HEK293 (cell line): Measurements from ENCODE around the gene LNPK.
"Not testable (repeated sequence)": the region's sequence is repeated elsewhere in the genome, so short reads cannot be mapped to it uniquely, and the experiment has no call there.

Source experiments
- CTCF ChIA-PET: fragments of 350-600 bp; formaldehyde crosslinking; extraction: SDS; loops from one replicate; lab custom pipeline; 2021; ENCODE audit warnings: antibody characterized with exemption; lab: Yijun Ruan, JAX
- POLR2A ChIA-PET: fragments of 300-600 bp; formaldehyde crosslinking; extraction: SDS; loops from one replicate; lab custom pipeline; 2020; ENCODE audit warnings: antibody characterized with exemption, inconsistent platforms; lab: Yijun Ruan, JAX
- H3K27ac ChIP-seq: fragments of 200-500 bp; sonication (Bioruptor generic); 2 replicates; pipeline ENCODE4 v1.5.1; 2014; ENCODE audit warnings: low read depth, low read length, control low read depth, inconsistent platforms; ENCODE audit errors: extremely low read depth
- H3K36me3 ChIP-seq, 2 experiments: fragments of 200-500 bp in 1 of 2; sonication (Bioruptor generic) in 1 of 2; 1 replicate in 1 of 2; 2 replicates in 1 of 2; pipeline ENCODE4 v1.5.1; 2014 to 2017; ENCODE audit warnings: inconsistent platforms in 2 of 2, low read length in 2 of 2; ENCODE audit not compliant: control insufficient read depth in 2 of 2, insufficient read depth in 1 of 2
- H3K4me1 ChIP-seq: fragments of 200-500 bp; sonication (Bioruptor generic); 2 replicates; pipeline ENCODE4 v1.5.1; 2014; ENCODE audit warnings: mild to moderate bottlenecking, low read length, inconsistent platforms; ENCODE audit not compliant: control insufficient read depth, insufficient read depth
- H3K4me3 ChIP-seq: 2 replicates; pipeline ENCODE4 v1.5.1; 2011; ENCODE audit warnings: low read depth, mild to moderate bottlenecking, control low read depth, low read length, moderate library complexity
- H3K9me3 ChIP-seq: fragments of 200-500 bp; sonication (Bioruptor generic); 2 replicates; pipeline ENCODE4 v1.5.1; 2014; ENCODE audit warnings: low read depth, low read length, inconsistent platforms; ENCODE audit not compliant: control insufficient read depth, insufficient read depth
- BCL11B ChIP-seq: fragments of 450-650 bp; formaldehyde crosslinking; IDR thresholded peaks from 2 replicates; pipeline ENCODE4 v1.5.1; 2016; ENCODE audit warnings: low read depth, missing biosample characterization, missing genetic modification characterization
- PRDM2 ChIP-seq: fragments of 450-650 bp; formaldehyde crosslinking; IDR thresholded peaks from 2 replicates; pipeline ENCODE4 v1.5.1; 2016; ENCODE audit warnings: missing biosample characterization, missing genetic modification characterization, borderline replicate concordance
- RBAK ChIP-seq: fragments of 450-650 bp; formaldehyde crosslinking; IDR thresholded peaks from 2 replicates; pipeline ENCODE4 v1.5.1; 2016; ENCODE audit warnings: missing biosample characterization, missing genetic modification characterization
- REPIN1 ChIP-seq: fragments of 450-650 bp; formaldehyde crosslinking; IDR thresholded peaks from 2 replicates; pipeline ENCODE4 v1.5.1; 2017; ENCODE audit warnings: missing biosample characterization, missing genetic modification characterization, low read depth
- SP7 ChIP-seq: fragments of 450-650 bp; formaldehyde crosslinking; IDR thresholded peaks from 2 replicates; pipeline ENCODE4 v1.5.1; 2016; ENCODE audit warnings: missing biosample characterization, missing genetic modification characterization
- ZBTB48 ChIP-seq: fragments of 450-650 bp; formaldehyde crosslinking; IDR thresholded peaks from 2 replicates; pipeline ENCODE4 v1.5.1; 2016; ENCODE audit warnings: missing biosample characterization, missing genetic modification characterization
- ZNF132 ChIP-seq: fragments of 450-650 bp; formaldehyde crosslinking; IDR thresholded peaks from 2 replicates; pipeline ENCODE4 v1.5.1; 2017; ENCODE audit warnings: missing biosample characterization, missing genetic modification characterization, borderline replicate concordance
- ZNF146 ChIP-seq: fragments of 450-650 bp; formaldehyde crosslinking; IDR thresholded peaks from 2 replicates; pipeline ENCODE4 v1.5.1; 2016; ENCODE audit warnings: missing biosample characterization, missing genetic modification characterization
- ZNF174 ChIP-seq: fragments of 450-650 bp; formaldehyde crosslinking; IDR thresholded peaks from 2 replicates; pipeline ENCODE4 v1.5.0; 2017; ENCODE audit warnings: missing biosample characterization, mild to moderate bottlenecking, missing genetic modification characterization
- ZNF202 ChIP-seq: fragments of 450-650 bp; formaldehyde crosslinking; IDR thresholded peaks from 2 replicates; pipeline ENCODE4 v1.5.1; 2016; ENCODE audit warnings: missing biosample characterization, missing genetic modification characterization, borderline replicate concordance
- ZNF223 ChIP-seq: fragments of 450-650 bp; formaldehyde crosslinking; IDR thresholded peaks from 2 replicates; pipeline ENCODE4 v1.5.1; 2016; ENCODE audit warnings: missing biosample characterization, missing genetic modification characterization
- ZNF311 ChIP-seq: fragments of 450-650 bp; formaldehyde crosslinking; IDR thresholded peaks from 2 replicates; pipeline ENCODE4 v1.5.1; 2017; ENCODE audit warnings: missing biosample characterization, missing genetic modification characterization, borderline replicate concordance
- ZNF513 ChIP-seq: fragments of 450-650 bp; IDR thresholded peaks from 2 replicates; pipeline ENCODE4 v1.5.1; 2018; ENCODE audit warnings: missing biosample characterization, missing genetic modification characterization
- ZNF558 ChIP-seq: fragments of 450-650 bp; formaldehyde crosslinking; IDR thresholded peaks from 2 replicates; pipeline ENCODE4 v1.5.1; 2016; ENCODE audit warnings: missing biosample characterization, missing genetic modification characterization
- ZNF600 ChIP-seq: fragments of 450-650 bp; formaldehyde crosslinking; IDR thresholded peaks from 2 replicates; pipeline ENCODE4 v1.5.1; 2016; ENCODE audit warnings: missing biosample characterization, missing genetic modification characterization
- ZNF610 ChIP-seq: fragments of 450-650 bp; formaldehyde crosslinking; IDR thresholded peaks from 2 replicates; pipeline ENCODE4 v1.5.1; 2016; ENCODE audit warnings: missing biosample characterization, missing genetic modification characterization, borderline replicate concordance
- ZNF654 ChIP-seq: fragments of 450-650 bp; formaldehyde crosslinking; IDR thresholded peaks from 2 replicates; pipeline ENCODE4 v1.5.1; 2016; ENCODE audit warnings: low read depth, missing biosample characterization, missing genetic modification characterization
- TF ChIP-seq, protein P1 (sequence below): fragments of 450-650 bp; formaldehyde crosslinking; conservative IDR thresholded peaks from 2 replicates; pipeline ENCODE4 v1.5.1; 2016; ENCODE audit warnings: low read depth, missing biosample characterization, missing genetic modification characterization
- TF ChIP-seq, protein P2 (sequence below): fragments of 450-650 bp; formaldehyde crosslinking; IDR thresholded peaks from 2 replicates; pipeline ENCODE4 v1.5.1; 2016; ENCODE audit warnings: missing biosample characterization, missing genetic modification characterization

LNPK gene

DNA sequence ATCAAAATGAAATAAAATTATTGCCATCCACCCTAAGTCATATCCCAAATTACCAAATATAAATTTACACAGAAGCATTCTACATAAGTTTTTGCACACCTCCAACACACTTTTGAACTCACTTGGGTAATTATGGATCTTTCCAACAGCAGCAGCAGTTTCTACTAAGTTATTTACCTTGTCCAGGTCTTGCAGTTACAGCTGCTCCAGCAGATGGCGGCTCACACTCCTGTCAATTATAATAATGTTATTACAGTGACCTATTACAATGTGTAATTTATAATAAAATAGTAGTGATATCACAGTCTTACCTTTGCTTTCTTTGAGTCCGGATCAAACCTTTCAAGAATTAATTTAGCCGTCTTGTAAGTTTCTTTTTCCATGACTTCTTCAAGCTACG is 37.9 kb downstream of the LNPK start (continued):
- TF ChIP-seq, protein P1, sequence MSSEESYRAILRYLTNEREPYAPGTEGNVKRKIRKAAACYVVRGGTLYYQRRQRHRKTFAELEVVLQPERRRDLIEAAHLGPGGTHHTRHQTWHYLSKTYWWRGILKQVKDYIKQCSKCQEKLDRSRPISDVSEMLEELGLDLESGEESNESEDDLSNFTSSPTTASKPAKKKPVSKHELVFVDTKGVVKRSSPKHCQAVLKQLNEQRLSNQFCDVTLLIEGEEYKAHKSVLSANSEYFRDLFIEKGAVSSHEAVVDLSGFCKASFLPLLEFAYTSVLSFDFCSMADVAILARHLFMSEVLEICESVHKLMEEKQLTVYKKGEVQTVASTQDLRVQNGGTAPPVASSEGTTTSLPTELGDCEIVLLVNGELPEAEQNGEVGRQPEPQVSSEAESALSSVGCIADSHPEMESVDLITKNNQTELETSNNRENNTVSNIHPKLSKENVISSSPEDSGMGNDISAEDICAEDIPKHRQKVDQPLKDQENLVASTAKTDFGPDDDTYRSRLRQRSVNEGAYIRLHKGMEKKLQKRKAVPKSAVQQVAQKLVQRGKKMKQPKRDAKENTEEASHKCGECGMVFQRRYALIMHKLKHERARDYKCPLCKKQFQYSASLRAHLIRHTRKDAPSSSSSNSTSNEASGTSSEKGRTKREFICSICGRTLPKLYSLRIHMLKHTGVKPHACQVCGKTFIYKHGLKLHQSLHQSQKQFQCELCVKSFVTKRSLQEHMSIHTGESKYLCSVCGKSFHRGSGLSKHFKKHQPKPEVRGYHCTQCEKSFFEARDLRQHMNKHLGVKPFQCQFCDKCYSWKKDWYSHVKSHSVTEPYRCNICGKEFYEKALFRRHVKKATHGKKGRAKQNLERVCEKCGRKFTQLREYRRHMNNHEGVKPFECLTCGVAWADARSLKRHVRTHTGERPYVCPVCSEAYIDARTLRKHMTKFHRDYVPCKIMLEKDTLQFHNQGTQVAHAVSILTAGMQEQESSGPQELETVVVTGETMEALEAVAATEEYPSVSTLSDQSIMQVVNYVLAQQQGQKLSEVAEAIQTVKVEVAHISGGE (tag by site-specific recombination): no peak
- no peak for TF ChIP-seq ZNF311 (tag by site-specific recombination)
- no peak for TF ChIP-seq PRDM2 (tag by site-specific recombination)
- no peak for TF ChIP-seq ZNF132
- TF ChIP-seq REPIN1 (tag by site-specific recombination): no peak
- no peak for TF ChIP-seq ZNF600 (tag by site-specific recombination)
- TF ChIP-seq ZNF513 (tag by site-specific recombination): no peak
- no peak for TF ChIP-seq RBAK (tag by site-specific recombination)
- TF ChIP-seq ZBTB48 (tag by site-specific recombination): no peak

- H3K4me1 ChIP-seq, POLR2A ChIA-PET: not testable (repeated sequence)
- TF ChIP-seq ZNF202: peak; percentile 24; the same call in 1 of the 2 replicates
- peak; percentile 76 for TF ChIP-seq ZNF146
These were observed 38.9 kb downstream of the LNPK start for GRCh38 chr2:175963171-175963570.

DNA sequence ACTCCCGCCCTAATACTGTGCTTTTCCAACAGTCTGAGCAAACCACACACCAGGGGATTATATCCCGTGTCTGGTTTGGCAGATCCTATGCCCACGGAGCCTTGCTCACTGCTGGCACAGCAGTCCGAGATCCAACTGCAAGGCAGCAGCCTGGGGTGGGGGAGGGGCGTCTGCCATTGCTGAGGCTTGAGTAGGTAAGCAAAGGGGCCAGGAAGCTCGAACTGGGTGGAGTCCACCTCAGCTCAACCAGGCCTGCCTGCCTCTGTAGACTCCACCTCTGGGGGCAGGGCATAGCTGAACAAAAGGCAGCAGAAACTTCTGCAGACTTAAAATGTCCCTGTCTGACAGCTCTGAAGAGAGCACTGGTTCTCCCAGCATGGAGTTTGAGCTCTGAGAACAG is 44.2 kb downstream of the LNPK start:
- Histone ChIP-seq H3K4me3 (no peak overlapping the region), H3K27ac (no peak overlapping the region), H3K9me3 (no peaks in the 10 kb centered on the region), H3K4me1 (no peaks in the 10 kb centered on the region), H3K36me3 (peaks cover 0 to 12% of the 10 kb centered on the region in 2 experiments; a peak in 1 of 3 replicates)
- ChIA-PET CTCF (no interaction called here), POLR2A (no interaction called here)
- TF ChIP-seq, protein P2, sequence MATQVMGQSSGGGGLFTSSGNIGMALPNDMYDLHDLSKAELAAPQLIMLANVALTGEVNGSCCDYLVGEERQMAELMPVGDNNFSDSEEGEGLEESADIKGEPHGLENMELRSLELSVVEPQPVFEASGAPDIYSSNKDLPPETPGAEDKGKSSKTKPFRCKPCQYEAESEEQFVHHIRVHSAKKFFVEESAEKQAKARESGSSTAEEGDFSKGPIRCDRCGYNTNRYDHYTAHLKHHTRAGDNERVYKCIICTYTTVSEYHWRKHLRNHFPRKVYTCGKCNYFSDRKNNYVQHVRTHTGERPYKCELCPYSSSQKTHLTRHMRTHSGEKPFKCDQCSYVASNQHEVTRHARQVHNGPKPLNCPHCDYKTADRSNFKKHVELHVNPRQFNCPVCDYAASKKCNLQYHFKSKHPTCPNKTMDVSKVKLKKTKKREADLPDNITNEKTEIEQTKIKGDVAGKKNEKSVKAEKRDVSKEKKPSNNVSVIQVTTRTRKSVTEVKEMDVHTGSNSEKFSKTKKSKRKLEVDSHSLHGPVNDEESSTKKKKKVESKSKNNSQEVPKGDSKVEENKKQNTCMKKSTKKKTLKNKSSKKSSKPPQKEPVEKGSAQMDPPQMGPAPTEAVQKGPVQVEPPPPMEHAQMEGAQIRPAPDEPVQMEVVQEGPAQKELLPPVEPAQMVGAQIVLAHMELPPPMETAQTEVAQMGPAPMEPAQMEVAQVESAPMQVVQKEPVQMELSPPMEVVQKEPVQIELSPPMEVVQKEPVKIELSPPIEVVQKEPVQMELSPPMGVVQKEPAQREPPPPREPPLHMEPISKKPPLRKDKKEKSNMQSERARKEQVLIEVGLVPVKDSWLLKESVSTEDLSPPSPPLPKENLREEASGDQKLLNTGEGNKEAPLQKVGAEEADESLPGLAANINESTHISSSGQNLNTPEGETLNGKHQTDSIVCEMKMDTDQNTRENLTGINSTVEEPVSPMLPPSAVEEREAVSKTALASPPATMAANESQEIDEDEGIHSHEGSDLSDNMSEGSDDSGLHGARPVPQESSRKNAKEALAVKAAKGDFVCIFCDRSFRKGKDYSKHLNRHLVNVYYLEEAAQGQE (tag by site-specific recombination): no peak
- TF ChIP-seq ZNF610 (tag by site-specific recombination) (no peak), BCL11B (tag by site-specific recombination) (no peak), SP7 (tag by site-specific recombination) (no peak), ZNF174 (tag by site-specific recombination) (no peak), ZNF223 (no peak), ZNF558 (tag by site-specific recombination) (no peak), ZNF654 (tag by site-specific recombination) (no peak)

More at GRCh38 chr2:175963171-175963570, 38.9 kb downstream of the LNPK start:
- H3K27ac ChIP-seq, H3K36me3 ChIP-seq, H3K4me3 ChIP-seq, H3K9me3 ChIP-seq, CTCF ChIA-PET: not testable (repeated sequence)
